ENCODE results near the gene GP9.
"Not testable (repeated sequence)": the region's sequence is repeated elsewhere in the genome, so short reads cannot be mapped to it uniquely, and the experiment has no call there.

The GP9 gene

DNA sequence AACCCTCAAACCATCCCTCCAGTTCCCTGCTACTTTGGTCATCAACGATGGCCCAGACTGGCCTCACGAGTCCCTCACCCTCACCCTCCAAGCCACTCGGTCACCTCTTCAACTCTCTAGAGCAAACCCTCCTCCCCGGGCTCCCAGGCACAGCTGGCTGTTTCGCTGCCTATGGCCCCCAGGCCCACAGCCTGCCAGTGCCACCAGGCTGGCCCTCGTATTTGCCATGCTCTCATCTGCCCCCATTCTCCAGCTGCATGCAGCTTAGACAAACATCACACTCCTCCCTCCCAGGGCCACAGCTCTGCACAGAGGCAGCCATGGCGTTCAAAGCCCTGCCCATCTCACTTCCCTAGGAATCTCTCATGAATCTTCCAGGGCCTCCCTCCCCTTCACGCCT lies 47.2 kb downstream of the GP9 start:
- no peaks in the 10 kb centered on the region for H3F3A ChIP-seq (ENCODE audit: low read depth)
- H3K4me2 ChIP-seq (ENCODE audit: low read depth, low read length, poor library complexity, severe bottlenecking) = no peak overlapping the region
- H2AFZ ChIP-seq (ENCODE audit: low read length) = no peak overlapping the region
- H3K79me2 ChIP-seq (ENCODE audit: insufficient read depth, low read length) = peaks cover 5% of the 10 kb centered on the region; the same call in 1 of the 2 replicates
- H3K36me3 ChIP-seq (ENCODE audit: insufficient read depth, low read length) = no peaks in the 10 kb centered on the region; the same call in 1 of the 2 replicates
- H3K9me3 ChIP-seq (ENCODE audit: insufficient read depth, low read depth, low read length) = no peaks in the 10 kb centered on the region
- H3K27me3 ChIP-seq (ENCODE audit: insufficient read depth, low read length, poor library complexity, severe bottlenecking) = no peaks in the 10 kb centered on the region
- no peak overlapping the region for H3K4me3 ChIP-seq (ENCODE audit: low read length, poor library complexity, severe bottlenecking)
- peaks cover 3% of the 10 kb centered on the region for H3K4me1 ChIP-seq (ENCODE audit: insufficient read depth, low read length, poor library complexity, severe bottlenecking)
- no peaks in the 10 kb centered on the region for H3K9me2 ChIP-seq (replicated peaks; ENCODE audit: low read depth, low read length)
- H4K20me1 ChIP-seq (ENCODE audit: insufficient read depth, low read length, poor library complexity, severe bottlenecking) = no peaks in the 10 kb centered on the region
- no peak for TF ChIP-seq CTCF (conservative IDR thresholded peaks at IDR 0.05; ENCODE audit: low read length)
- no peak overlapping the region for H3K9ac ChIP-seq (ENCODE audit: low read depth, low read length, poor library complexity, severe bottlenecking)

GRCh38 chr3:129111076-129111780 lies 50.6 kb downstream of the GP9 start:
- Histone ChIP-seq H3K79me2 (ENCODE audit: insufficient read depth, low read length) (peaks cover 14% of the 10 kb centered on the region; the same call in 1 of the 2 replicates), H3K4me1 (ENCODE audit: insufficient read depth, low read length, poor library complexity, severe bottlenecking) (peaks cover 15% of the 10 kb centered on the region)
- H3K27me3 ChIP-seq (ENCODE audit: insufficient read depth, low read length, poor library complexity, severe bottlenecking); H4K20me1 ChIP-seq (ENCODE audit: insufficient read depth, low read length, poor library complexity, severe bottlenecking); H3K4me2 ChIP-seq (ENCODE audit: low read depth, low read length, poor library complexity, severe bottlenecking); H3K36me3 ChIP-seq (ENCODE audit: insufficient read depth, low read length); H3K4me3 ChIP-seq (ENCODE audit: low read length, poor library complexity, severe bottlenecking); H3K9me2 ChIP-seq (replicated peaks; ENCODE audit: low read depth, low read length); H2AFZ ChIP-seq (ENCODE audit: low read length); H3K9ac ChIP-seq (ENCODE audit: low read depth, low read length, poor library complexity, severe bottlenecking); H3K9me3 ChIP-seq (ENCODE audit: insufficient read depth, low read depth, low read length); H3F3A ChIP-seq (ENCODE audit: low read depth): not testable (repeated sequence)

All from Loucy (cell line).